ENCODE measurements around the gene RNU4-1. TPM values are rescaled to one million over a fixed set of nuclear protein-coding genes. Genes with fewer than 3 reads are reported as not detected.

Gene RNU4-1
- total and polyA plus RNA-seq, 10 of the 15 experiments (the other 5 are each of a cell fraction or from before 2014, with no cell fraction given): under 0.01 to 15,332 (median 7.1) TPM; not detected in 3

- TF ChIP-seq ZNF217 (IDR thresholded peaks at IDR 0.05): no peak
- no peak for TF ChIP-seq ZBED1 (IDR thresholded peaks at IDR 0.05; ENCODE audit: borderline replicate concordance)
These were observed 45.4 kb downstream of the RNU4-1 start (continued) for GRCh38 chr12:120247621-120248030.

DNA sequence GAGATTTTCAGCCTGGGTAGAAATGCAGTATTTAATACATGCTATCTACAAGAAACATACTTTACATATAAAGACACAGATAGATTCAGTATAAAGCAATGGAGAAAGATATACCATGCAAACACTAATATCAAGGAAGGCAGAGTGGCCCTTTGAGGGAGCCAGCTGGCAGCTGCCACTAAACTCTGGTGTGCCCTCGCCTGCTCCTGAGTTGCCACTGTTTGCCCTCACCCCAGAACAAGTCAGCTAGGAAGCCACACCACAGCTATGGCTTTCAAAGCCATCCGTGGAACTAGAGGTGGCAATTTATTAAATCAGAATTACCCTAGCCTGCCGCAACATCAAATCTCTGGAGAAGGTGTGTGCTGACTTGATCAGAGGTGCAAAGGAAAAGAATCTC, 45.9 kb downstream of the RNU4-1 start:
- Histone ChIP-seq H3K27me3 (replicated peaks in 1 of 2; ENCODE audit: control insufficient read depth in 2 of 2, insufficient read depth in 2 of 2, low read length in 1 of 2) (no peaks in the 10 kb centered on the region), H3K79me2 (ENCODE audit: control insufficient read depth, insufficient read depth, low read length) (no peaks in the 10 kb centered on the region), H3K9me3 (replicated peaks; ENCODE audit: control insufficient read depth, insufficient read depth, low read length) (no peaks in the 10 kb centered on the region; the same call in 2 of the 3 replicates), H2AFZ (ENCODE audit: control insufficient read depth, low read depth, low read length) (no peak overlapping the region), H3K9ac (ENCODE audit: control insufficient read depth, insufficient read depth, low read length) (no peak overlapping the region), H3K27ac (ENCODE audit: control insufficient read depth, insufficient read depth) (no peak overlapping the region), H3K36me3 (ENCODE audit: control insufficient read depth in 2 of 2, insufficient read depth in 2 of 2, low read length in 1 of 2) (no peaks in the 10 kb centered on the region), H3K4me1 (ENCODE audit: control insufficient read depth, insufficient read depth, low read length) (peaks cover 22% of the 10 kb centered on the region), H4K20me1 (ENCODE audit: control insufficient read depth, insufficient read depth) (no peaks in the 10 kb centered on the region), H3K4me3 (no peak overlapping the region), H3K4me2 (ENCODE audit: control insufficient read depth, insufficient read depth) (no peak overlapping the region)
- WGBS (ENCODE audit: insufficient coverage, insufficient replicate concordance, low lambda C conversion rate, missing lambda C conversion rate): 72% methylated on average over 3 of the region's 3 CpGs
- ChIA-PET CTCF (interaction anchor here (1.2 to 4.8 kb wide), 2 partner anchors 16 to 19 kb away, joined by 5 to 36 read pairs; no protein-coding TSS in a partner anchor), POLR2A (no interaction called here), RAD21 (ENCODE audit: unreplicated experiment) (no interaction called here), SMC1A (ENCODE audit: uncharacterized antibody, unreplicated experiment) (interaction anchor here (0.9 to 1.1 kb wide), 2 partner anchors 12 to 16 kb away, joined by 3 to 4 read pairs; no protein-coding TSS in a partner anchor)
- no peak for DNase-seq (ENCODE audit: low read depth, low spot score)
- no peak for ATAC-seq
- intact Hi-C loops (cut with micrococcal nuclease; ENCODE audit: unreplicated experiment): no loop called here
- no peak for FAIRE-seq
- in situ Hi-C loops (cut with MboI): no loop called here
- no TSS peak for BruUV-seq (replicated peaks)
- TF ChIP-seq GATAD2B (conservative IDR thresholded peaks at IDR 0.05; ENCODE audit: low read depth) (no peak), CREB1 (IDR thresholded peaks at IDR 0.05; ENCODE audit: low read depth) (no peak), CEBPB (IDR thresholded peaks at IDR 0.05; ENCODE audit: borderline replicate concordance in 1 of 2, low read depth in 2 of 2, low read length in 2 of 2) (no peak), REST (IDR thresholded peaks at IDR 0.05; ENCODE audit: low read depth, low read length) (no peak), ATF7 (IDR thresholded peaks at IDR 0.05; ENCODE audit: low read depth) (no peak), TCF3 (IDR thresholded peaks at IDR 0.05; ENCODE audit: borderline replicate concordance, insufficient read depth, low read depth, low read length) (no peak), ASH2L (IDR thresholded peaks at IDR 0.05; ENCODE audit: borderline replicate concordance, low read depth) (no peak), BCLAF1 (IDR thresholded peaks at IDR 0.05) (no peak)
- TF ChIP-seq, protein P1, sequence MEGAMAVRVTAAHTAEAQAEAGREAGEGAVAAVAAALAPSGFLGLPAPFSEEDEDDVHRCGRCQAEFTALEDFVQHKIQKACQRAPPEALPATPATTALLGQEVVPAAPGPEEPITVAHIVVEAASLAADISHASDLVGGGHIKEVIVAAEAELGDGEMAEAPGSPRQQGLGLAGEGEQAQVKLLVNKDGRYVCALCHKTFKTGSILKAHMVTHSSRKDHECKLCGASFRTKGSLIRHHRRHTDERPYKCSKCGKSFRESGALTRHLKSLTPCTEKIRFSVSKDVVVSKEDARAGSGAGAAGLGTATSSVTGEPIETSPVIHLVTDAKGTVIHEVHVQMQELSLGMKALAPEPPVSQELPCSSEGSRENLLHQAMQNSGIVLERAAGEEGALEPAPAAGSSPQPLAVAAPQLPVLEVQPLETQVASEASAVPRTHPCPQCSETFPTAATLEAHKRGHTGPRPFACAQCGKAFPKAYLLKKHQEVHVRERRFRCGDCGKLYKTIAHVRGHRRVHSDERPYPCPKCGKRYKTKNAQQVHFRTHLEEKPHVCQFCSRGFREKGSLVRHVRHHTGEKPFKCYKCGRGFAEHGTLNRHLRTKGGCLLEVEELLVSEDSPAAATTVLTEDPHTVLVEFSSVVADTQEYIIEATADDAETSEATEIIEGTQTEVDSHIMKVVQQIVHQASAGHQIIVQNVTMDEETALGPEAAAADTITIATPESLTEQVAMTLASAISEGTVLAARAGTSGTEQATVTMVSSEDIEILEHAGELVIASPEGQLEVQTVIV (IDR thresholded peaks at IDR 0.05; ENCODE audit: borderline replicate concordance, partially characterized antibody): no peak
- TF ChIP-seq, protein P2, sequence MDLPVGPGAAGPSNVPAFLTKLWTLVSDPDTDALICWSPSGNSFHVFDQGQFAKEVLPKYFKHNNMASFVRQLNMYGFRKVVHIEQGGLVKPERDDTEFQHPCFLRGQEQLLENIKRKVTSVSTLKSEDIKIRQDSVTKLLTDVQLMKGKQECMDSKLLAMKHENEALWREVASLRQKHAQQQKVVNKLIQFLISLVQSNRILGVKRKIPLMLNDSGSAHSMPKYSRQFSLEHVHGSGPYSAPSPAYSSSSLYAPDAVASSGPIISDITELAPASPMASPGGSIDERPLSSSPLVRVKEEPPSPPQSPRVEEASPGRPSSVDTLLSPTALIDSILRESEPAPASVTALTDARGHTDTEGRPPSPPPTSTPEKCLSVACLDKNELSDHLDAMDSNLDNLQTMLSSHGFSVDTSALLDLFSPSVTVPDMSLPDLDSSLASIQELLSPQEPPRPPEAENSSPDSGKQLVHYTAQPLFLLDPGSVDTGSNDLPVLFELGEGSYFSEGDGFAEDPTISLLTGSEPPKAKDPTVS (IDR thresholded peaks at IDR 0.05; ENCODE audit: low read depth, low read length): no peak

Data from GM12878 (cell line).